ENCODE measurements around the gene RALGPS2.

Gene RALGPS2

GRCh38 chr1:178933709-178934490 lies 208.9 kb downstream of the RALGPS2 start:
- no peak for TF ChIP-seq CTCF (IDR thresholded peaks at IDR 0.05)

GRCh38 chr1:178934546-178934945 lies 209.5 kb downstream of the RALGPS2 start:
- TF ChIP-seq CTCF (IDR thresholded peaks at IDR 0.05) = no peak

- TF ChIP-seq CTCF (IDR thresholded peaks at IDR 0.05) = no peak
Observed at GRCh38 chr1:178935610-178936009, 210.6 kb downstream of the RALGPS2 start.

- no peak for TF ChIP-seq CTCF (IDR thresholded peaks at IDR 0.05)
Observed at GRCh38 chr1:178937695-178938094, 212.7 kb downstream of the RALGPS2 start.

GRCh38 chr1:178938101-178938958 lies 213.3 kb downstream of the RALGPS2 start:
- no peak for TF ChIP-seq CTCF (IDR thresholded peaks at IDR 0.05)

GRCh38 chr1:178938959-178939317 lies 213.9 kb downstream of the RALGPS2 start:
- no peak for TF ChIP-seq CTCF (IDR thresholded peaks at IDR 0.05)

GRCh38 chr1:178939338-178940067 lies 214.5 kb downstream of the RALGPS2 start:
- no peak for TF ChIP-seq CTCF (IDR thresholded peaks at IDR 0.05)

Data from LNCAP (cell line).